ENCODE measurements around the gene CEACAM18.

The CEACAM18 gene

DNA sequence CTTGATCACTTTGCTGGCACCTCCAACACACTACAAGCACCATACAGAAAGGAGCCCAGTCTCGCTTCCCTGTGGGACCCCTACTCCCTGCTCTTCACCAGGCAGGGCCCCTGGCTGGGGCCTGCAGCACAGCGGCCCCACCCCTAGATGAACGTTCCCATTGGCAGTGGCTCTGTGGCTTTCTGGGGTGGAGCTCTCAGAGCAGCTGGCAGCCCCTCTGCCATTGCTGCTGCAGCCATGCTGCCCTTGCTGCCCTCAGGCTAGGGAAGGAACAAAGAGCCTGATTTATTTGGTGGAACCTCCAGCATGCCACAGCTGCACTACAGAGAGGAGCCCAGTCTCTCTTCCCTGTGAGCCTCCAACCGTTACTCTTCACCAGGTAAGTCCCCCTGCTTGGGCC is 47.3 kb downstream of the CEACAM18 start:
- no peak overlapping the region for H3K4me3 ChIP-seq (ENCODE audit: low read depth, low read length)

DNA sequence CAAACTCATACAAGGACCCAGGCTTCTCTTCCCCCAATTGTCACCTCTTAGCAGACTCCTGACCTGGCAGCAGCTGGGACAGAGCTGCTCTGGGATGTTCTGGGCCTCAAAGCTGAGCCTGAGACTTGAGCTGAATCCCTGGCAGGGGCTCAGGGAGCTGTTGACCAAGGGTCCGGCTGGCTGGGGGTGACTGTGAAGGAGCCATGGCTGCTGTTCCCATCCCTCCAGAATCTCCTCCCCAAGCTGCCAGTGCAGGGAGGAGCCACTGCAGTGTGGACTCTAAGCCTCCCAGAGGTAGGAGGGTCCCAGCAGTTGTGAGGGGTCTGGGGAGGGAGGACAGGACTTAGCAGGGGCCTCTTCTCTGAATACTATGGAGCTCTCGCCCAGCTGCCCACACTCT is 51.0 kb downstream of the CEACAM18 start:
- no peak overlapping the region for H3K4me3 ChIP-seq (ENCODE audit: low read depth, low read length)

DNA sequence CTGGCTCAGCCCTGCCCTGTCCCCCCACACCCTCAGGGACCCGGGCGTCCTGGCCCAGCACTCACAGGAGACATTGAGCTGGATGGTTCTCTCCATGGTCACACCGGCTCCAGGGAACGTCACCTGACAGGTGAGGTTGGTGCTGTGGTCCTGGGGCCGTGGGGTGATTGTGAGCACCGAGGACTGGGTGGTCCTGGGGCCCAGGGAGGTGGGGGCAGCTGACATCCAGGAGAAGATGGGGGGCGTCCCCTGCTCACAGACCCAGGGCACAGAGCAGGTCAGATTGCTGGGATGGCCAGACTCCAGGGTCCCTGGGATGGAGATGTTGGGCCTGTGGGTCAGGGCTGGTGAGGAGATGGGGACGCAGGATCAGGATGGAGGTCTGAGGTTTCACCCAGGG is 52.3 kb downstream of the CEACAM18 start:
- H3K4me3 ChIP-seq (ENCODE audit: low read depth, low read length) = no peak overlapping the region

GRCh38 chr19:51531349-51532315 is 53.3 kb downstream of the CEACAM18 start, which contains the start of gene SIGLEC6:
Gene SIGLEC6 (minus strand): TSS chr19:51531670. CDS start chr19:51531648, 22 bp downstream.
- no peak within 1 kb of the TSS for H3K4me3 ChIP-seq (ENCODE audit: low read depth, low read length)

DNA sequence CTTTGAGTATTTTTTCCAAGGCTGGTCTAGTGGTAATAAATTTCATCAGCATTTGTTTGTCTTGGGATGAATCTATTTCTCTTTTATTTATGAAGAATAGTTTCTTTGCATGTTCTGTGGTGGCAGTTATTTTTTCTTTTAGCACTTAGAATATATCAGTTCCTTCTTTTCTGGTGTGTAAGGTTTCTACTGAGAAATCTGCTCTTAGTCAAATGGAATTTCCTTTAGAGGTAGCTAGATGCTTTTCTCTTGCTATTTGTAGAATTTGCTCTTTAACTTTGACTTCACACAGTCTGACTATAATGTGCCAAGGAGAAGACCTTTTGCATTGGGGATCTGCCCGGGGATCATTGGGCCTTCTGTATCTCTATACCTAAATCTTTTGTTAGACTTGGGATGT is 57.2 kb downstream of the CEACAM18 start:
- no peak overlapping the region for H3K4me3 ChIP-seq (ENCODE audit: low read depth, low read length)

GRCh38 chr19:51539821-51540366 is 61.6 kb downstream of the CEACAM18 start:
- H3K4me3 ChIP-seq (ENCODE audit: low read depth, low read length) = no peak overlapping the region

Data from iPS-11a (cell line).